ENCODE data around the gene CKS1B. TPM values are rescaled to one million over a fixed set of nuclear protein-coding genes. Genes with fewer than 3 reads are reported as not detected.
"Not testable (repeated sequence)": the region's sequence is repeated elsewhere in the genome, so short reads cannot be mapped to it uniquely, and the experiment has no call there.

The CKS1B gene
- polyA plus RNA-seq, 3 donors from 2014 or later, result 59.5 to 82.7 (median 67.5) TPM

- H3K27ac Mint-ChIP-seq, result no peak overlapping the region
- H3K36me3 Mint-ChIP-seq, result no peaks in the 10 kb centered on the region
- no peaks in the 10 kb centered on the region for H3K9me3 Mint-ChIP-seq
- peaks cover 0 to 1% (median 0%) of the 10 kb centered on the region in 3 donors for H3K27me3 Mint-ChIP-seq (ENCODE audit: low read depth in 3 of 3)
- no peak overlapping the region for H3K4me3 Mint-ChIP-seq
- peak; percentile 97 to 98 (median 98) for DNase-seq
- peaks cover 0 to 22% of the 10 kb centered on the region in 2 donors for H3K4me1 Mint-ChIP-seq
Observed at GRCh38 chr1:154974808-154975408, 427 bp downstream of the CKS1B start.

- H3K4me3 Mint-ChIP-seq, result no peak overlapping the region
- DNase-seq, result peak; percentile 65 to 68 (median 65)
- H3K27me3 Mint-ChIP-seq (ENCODE audit: low read depth in 3 of 3), result peaks cover 0 to 1% (median 0%) of the 10 kb centered on the region in 3 donors
- H3K9me3 Mint-ChIP-seq, result no peaks in the 10 kb centered on the region
- no peaks in the 10 kb centered on the region for H3K36me3 Mint-ChIP-seq
- H3K4me1 Mint-ChIP-seq, result peaks cover 0 to 22% of the 10 kb centered on the region in 2 donors
- no peak overlapping the region for H3K27ac Mint-ChIP-seq
Observed at GRCh38 chr1:154975409-154976059, 1.1 kb downstream of the CKS1B start.

- H3K27me3 Mint-ChIP-seq (ENCODE audit: low read depth in 3 of 3); H3K4me1 Mint-ChIP-seq; H3K36me3 Mint-ChIP-seq; DNase-seq; H3K9me3 Mint-ChIP-seq: not testable (repeated sequence)
- peak overlapping the region in 2 of 5 donors; percentile 22 to 54 for H3K4me3 Mint-ChIP-seq
- H3K27ac Mint-ChIP-seq, result peak overlapping the region in 2 of 6 donors; percentile 50 to 61
Observed at GRCh38 chr1:154977762-154978161, 3.3 kb downstream of the CKS1B start.

- Mint-ChIP-seq H3K4me3 (no peak overlapping the region), H3K27me3 (ENCODE audit: low read depth in 3 of 3) (no peaks in the 10 kb centered on the region), H3K36me3 (no peaks in the 10 kb centered on the region), H3K9me3 (no peaks in the 10 kb centered on the region), H3K4me1 (peaks cover 0 to 2% of the 10 kb centered on the region in 2 donors), H3K27ac (no peak overlapping the region)
- DNase-seq, result no peak
Observed at GRCh38 chr1:154978360-154978759, 3.9 kb downstream of the CKS1B start.

GRCh38 chr1:154982341-154982740, 7.9 kb downstream of the CKS1B start:
- no peaks in the 10 kb centered on the region for H3K36me3 Mint-ChIP-seq
- no peak overlapping the region for H3K4me3 Mint-ChIP-seq
- no peak for DNase-seq
- H3K27ac Mint-ChIP-seq, result no peak overlapping the region
- H3K27me3 Mint-ChIP-seq (ENCODE audit: low read depth in 3 of 3), result no peaks in the 10 kb centered on the region
- H3K4me1 Mint-ChIP-seq, result peaks cover 0 to 2% of the 10 kb centered on the region in 2 donors
- H3K9me3 Mint-ChIP-seq, result no peaks in the 10 kb centered on the region

- H3K36me3 Mint-ChIP-seq, result peaks cover 0 to 3% (median 0%) of the 10 kb centered on the region in 3 donors
- H3K4me3 Mint-ChIP-seq, result no peak within 1 kb of the TSS
- H3K4me1 Mint-ChIP-seq, result peaks cover under 1 to 2% of the 10 kb centered on the region in 2 donors
- peak within 1 kb of the TSS in 1 of 6 donors; percentile 82 for H3K27ac Mint-ChIP-seq
- peak; percentile 95 to 97 (median 96) for DNase-seq
- H3K9me3 Mint-ChIP-seq, result no peaks in the 10 kb centered on the region
- H3K27me3 Mint-ChIP-seq (ENCODE audit: low read depth in 3 of 3), result no peaks in the 10 kb centered on the region
Observed at GRCh38 chr1:154982897-154983648, 8.6 kb downstream of the CKS1B start, which contains the start of gene FLAD1. FLAD1 (plus strand) TSS chr1:154983344; CDS start chr1:154983695, 351 bp downstream.

GRCh38 chr1:154983776-154984466, 9.4 kb downstream of the CKS1B start:
- Mint-ChIP-seq H3K4me3 (no peak overlapping the region), H3K9me3 (no peaks in the 10 kb centered on the region), H3K4me1 (peaks cover 2 to 9% of the 10 kb centered on the region in 2 donors), H3K36me3 (peaks cover 0 to 10% (median 1%) of the 10 kb centered on the region in 3 donors), H3K27me3 (ENCODE audit: low read depth in 3 of 3) (peaks cover 0 to under 1% (median 0%) of the 10 kb centered on the region in 3 donors), H3K27ac (peak overlapping the region in 1 of 6 donors; percentile 82)
- DNase-seq, result no peak

- H3K4me3 Mint-ChIP-seq; H3K9me3 Mint-ChIP-seq; H3K27ac Mint-ChIP-seq; H3K27me3 Mint-ChIP-seq (ENCODE audit: low read depth in 3 of 3); DNase-seq: not testable (repeated sequence)
- Mint-ChIP-seq H3K36me3 (peaks cover 0 to 17% (median 3%) of the 10 kb centered on the region in 3 donors), H3K4me1 (peaks cover 6 to 19% of the 10 kb centered on the region in 2 donors)
Observed at GRCh38 chr1:154986736-154987135, 12.3 kb downstream of the CKS1B start.

- Mint-ChIP-seq H3K9me3 (no peaks in the 10 kb centered on the region), H3K27ac (no peak overlapping the region), H3K4me1 (peaks cover 6 to 19% of the 10 kb centered on the region in 2 donors), H3K4me3 (no peak overlapping the region), H3K27me3 (ENCODE audit: low read depth in 3 of 3) (peaks cover 0 to 2% (median 0%) of the 10 kb centered on the region in 3 donors), H3K36me3 (peaks cover 0 to 17% (median 3%) of the 10 kb centered on the region in 3 donors)
- DNase-seq, result no peak
Observed at GRCh38 chr1:154987326-154987725, 12.8 kb downstream of the CKS1B start.

GRCh38 chr1:154988058-154988954, 13.8 kb downstream of the CKS1B start:
- peaks cover 0 to 4% (median 0%) of the 10 kb centered on the region in 3 donors for H3K27me3 Mint-ChIP-seq (ENCODE audit: low read depth in 3 of 3)
- peaks cover 6 to 19% of the 10 kb centered on the region in 2 donors for H3K4me1 Mint-ChIP-seq
- DNase-seq, result no peak
- peaks cover 0 to 17% (median 3%) of the 10 kb centered on the region in 3 donors for H3K36me3 Mint-ChIP-seq
- H3K9me3 Mint-ChIP-seq, result no peaks in the 10 kb centered on the region
- no peak overlapping the region for H3K4me3 Mint-ChIP-seq
- H3K27ac Mint-ChIP-seq, result peak overlapping the region in 1 of 6 donors; percentile 61

- H3K9me3 Mint-ChIP-seq, result no peaks in the 10 kb centered on the region
- no peak overlapping the region for H3K4me3 Mint-ChIP-seq
- peak overlapping the region in 2 of 6 donors; percentile 29 to 61 for H3K27ac Mint-ChIP-seq
- peaks cover 0 to 17% (median 3%) of the 10 kb centered on the region in 3 donors for H3K36me3 Mint-ChIP-seq
- peaks cover 0 to 6% (median 0%) of the 10 kb centered on the region in 3 donors for H3K27me3 Mint-ChIP-seq (ENCODE audit: low read depth in 3 of 3)
- peaks cover 6 to 19% of the 10 kb centered on the region in 2 donors for H3K4me1 Mint-ChIP-seq
- no peak for DNase-seq
Observed at GRCh38 chr1:154989195-154989860, 14.8 kb downstream of the CKS1B start.

- DNase-seq, result no peak
- Mint-ChIP-seq H3K27ac (no peak overlapping the region), H3K4me3 (no peak overlapping the region), H3K4me1 (peaks cover 6 to 19% of the 10 kb centered on the region in 2 donors), H3K27me3 (ENCODE audit: low read depth in 3 of 3) (peaks cover 0 to 6% (median 0%) of the 10 kb centered on the region in 3 donors), H3K9me3 (no peaks in the 10 kb centered on the region), H3K36me3 (peaks cover 0 to 17% (median 3%) of the 10 kb centered on the region in 3 donors)
Observed at GRCh38 chr1:154990276-154990675, 15.8 kb downstream of the CKS1B start.
